H1 (cell line): ENCODE data around the gene PTGIR. TPM values are rescaled to one million over a fixed set of nuclear protein-coding genes. Genes with fewer than 3 reads are reported as not detected.

Experiments
- CTCF ChIA-PET: fragments of 300-600 bp; sonication (Branson Sonifier 250); formaldehyde crosslinking; loops from one replicate; lab custom pipeline; 2021; ENCODE audit not compliant: partially characterized antibody; lab: Charles Lee
- POLR2A ChIA-PET: fragments of 300-600 bp; sonication (Branson Sonifier 250); formaldehyde crosslinking; loops from one replicate; lab custom pipeline; 2021; ENCODE audit warnings: inconsistent platforms; ENCODE audit not compliant: partially characterized antibody; lab: Charles Lee
- DNase-seq, 2 experiments: peaks; one replicate each; pipeline versions ENCODE4 v3.0.0 to v3.0.0-alpha.2; 2010 to 2022; ENCODE audit warnings: low spot score in 2 of 2, low read depth in 1 of 2, mixed read lengths in 1 of 2
- FAIRE-seq: peaks from 2 replicates; lab custom pipeline; 2011; peaks lifted over from hg19 to GRCh38; lab: Jason Lieb, UNC
- H2AFZ ChIP-seq: 2 replicates; pipeline ENCODE4 v1.8.1; 2012; ENCODE audit warnings: low read length, inconsistent platforms
- H2AK5ac ChIP-seq: 2 replicates; pipeline ENCODE4 v1.6.1; 2013; ENCODE audit warnings: low read depth, low read length
- H2BK120ac ChIP-seq: replicated peaks from 2 replicates; pipeline ENCODE3; 2013; ENCODE audit warnings: low read depth, low read length, inconsistent platforms
- H2BK12ac ChIP-seq: 2 replicates; pipeline ENCODE4 v1.6.1; 2013; ENCODE audit warnings: low read depth, low read length
- H2BK15ac ChIP-seq: 2 replicates; pipeline ENCODE4 v1.6.1; 2013; ENCODE audit warnings: low read length
- H2BK20ac ChIP-seq: 2 replicates; pipeline ENCODE4 v1.6.1; 2013; ENCODE audit warnings: low read length
- H2BK5ac ChIP-seq: 2 replicates; pipeline ENCODE4 v1.6.1; 2013; ENCODE audit warnings: low read depth, low read length
- H3K14ac ChIP-seq: 2 replicates; pipeline ENCODE4 v1.6.1; 2013; ENCODE audit warnings: inconsistent platforms; ENCODE audit not compliant: insufficient read length
- H3K18ac ChIP-seq: 2 replicates; pipeline ENCODE4 v1.6.1; 2013; ENCODE audit warnings: low read length; ENCODE audit errors: extremely low read depth
- H3K23ac ChIP-seq: 2 replicates; pipeline ENCODE4 v1.6.1; 2013; ENCODE audit warnings: inconsistent platforms; ENCODE audit not compliant: insufficient read length
- H3K23me2 ChIP-seq: 2 replicates; pipeline ENCODE4 v1.6.1; 2013; ENCODE audit warnings: low read depth, low read length
- H3K27ac ChIP-seq: 2 replicates; pipeline ENCODE4 v1.6.1; 2011; ENCODE audit warnings: low read depth, low read length, inconsistent platforms
- H3K27me3 ChIP-seq, 4 experiments: replicated peaks in 1 of 4; 1 replicate in 1 of 4; 2 replicates in 3 of 4; pipeline versions ENCODE4 v1.6.1 to v1.8.1; 2011 to 2013; ENCODE audit warnings: low read length in 3 of 4, mild to moderate bottlenecking in 3 of 4, inconsistent platforms in 2 of 4, mixed read lengths in 2 of 4, moderate library complexity in 1 of 4; ENCODE audit not compliant: control insufficient read depth in 3 of 4, insufficient read depth in 3 of 4; ENCODE audit errors: extremely low read depth in 1 of 4
- H3K36me3 ChIP-seq, 4 experiments: 2 replicates each; pipeline versions ENCODE4 v1.6.1 to v1.8.1; 2011 to 2013; ENCODE audit warnings: mild to moderate bottlenecking in 4 of 4, low read length in 3 of 4, moderate library complexity in 2 of 4, control low read depth in 1 of 4, inconsistent platforms in 1 of 4; ENCODE audit not compliant: insufficient read depth in 4 of 4, control insufficient read depth in 2 of 4
- H3K4ac ChIP-seq: replicated peaks from 2 replicates; pipeline ENCODE3; 2013; ENCODE audit warnings: low read length, low read depth, mixed read lengths, inconsistent platforms; ENCODE audit not compliant: insufficient read length
- H3K4me1 ChIP-seq, 4 experiments: replicated peaks in 1 of 4; 1 replicate in 1 of 4; 2 replicates in 3 of 4; pipeline versions ENCODE4 v1.6.1 to v1.8.1; 2011 to 2013; ENCODE audit warnings: low read length in 3 of 4, inconsistent platforms in 2 of 4, mixed read lengths in 1 of 4; ENCODE audit not compliant: insufficient read depth in 4 of 4, control insufficient read depth in 3 of 4
- H3K4me2 ChIP-seq, 2 experiments: 2 replicates each; pipeline versions ENCODE4 v1.6.1 to v1.8.1; 2011 to 2013; ENCODE audit warnings: low read depth in 2 of 2, low read length in 2 of 2, control low read depth in 1 of 2, inconsistent platforms in 1 of 2, mild to moderate bottlenecking in 1 of 2; ENCODE audit not compliant: insufficient read depth in 1 of 2
- H3K4me3 ChIP-seq, 4 experiments: fragments of 200-600, 300-600 bp in 1 of 4; sonication (generic), shearing (Covaris generic), sonication (Bioruptor Twin) in 1 of 4; 2 replicates each; pipeline versions ENCODE4 v1.5.1 to v1.8.1; 2011 to 2016; ENCODE audit warnings: low read length in 4 of 4, low read depth in 3 of 4, control low read depth in 2 of 4, inconsistent platforms in 2 of 4, mild to moderate bottlenecking in 2 of 4, mixed read lengths in 1 of 4, moderate library complexity in 1 of 4; ENCODE audit not compliant: insufficient read depth in 2 of 4; ENCODE audit errors: extremely low read depth in 1 of 4
- H3K56ac ChIP-seq: replicated peaks from 2 replicates; pipeline ENCODE3; 2013; ENCODE audit warnings: low read depth, mild to moderate bottlenecking, mixed read lengths, low read length, inconsistent platforms; ENCODE audit not compliant: insufficient read length
- H3K79me1 ChIP-seq: 2 replicates; pipeline ENCODE4 v1.6.1; 2013; ENCODE audit warnings: low read depth, low read length, control low read depth
- H3K79me2 ChIP-seq, 2 experiments: 2 replicates each; pipeline versions ENCODE4 v1.6.1 to v1.8.1; 2012 to 2013; ENCODE audit warnings: low read length in 2 of 2, mild to moderate bottlenecking in 2 of 2, inconsistent platforms in 1 of 2; ENCODE audit not compliant: insufficient read depth in 2 of 2, control insufficient read depth in 1 of 2
- H3K9ac ChIP-seq, 4 experiments: replicated peaks in 1 of 4; 1 replicate in 1 of 4; 2 replicates in 3 of 4; pipeline versions ENCODE4 v1.6.1 to v1.8.1; 2011 to 2013; ENCODE audit warnings: low read depth in 3 of 4, low read length in 3 of 4, control low read depth in 2 of 4, mild to moderate bottlenecking in 2 of 4, moderate library complexity in 2 of 4, inconsistent platforms in 1 of 4; ENCODE audit errors: extremely low read depth in 1 of 4
- H3K9me3 ChIP-seq, 2 experiments: 2 replicates each; pipeline versions ENCODE4 v1.6.1 to v1.8.1; 2012 to 2013; ENCODE audit warnings: mild to moderate bottlenecking in 2 of 2, moderate library complexity in 2 of 2, control low read depth in 1 of 2, inconsistent platforms in 1 of 2, low read depth in 1 of 2, low read length in 1 of 2, mixed read lengths in 1 of 2; ENCODE audit not compliant: insufficient read depth in 2 of 2
- H4K20me1 ChIP-seq, 2 experiments: replicated peaks in 1 of 2; 2 replicates each; pipeline versions ENCODE3 to v1.8.1; 2011 to 2013; ENCODE audit warnings: inconsistent platforms in 2 of 2, low read length in 2 of 2, mild to moderate bottlenecking in 1 of 2; ENCODE audit not compliant: insufficient read depth in 2 of 2, control insufficient read depth in 1 of 2
- H4K5ac ChIP-seq: 2 replicates; pipeline ENCODE4 v1.6.1; 2013; ENCODE audit warnings: low read length, low read depth, mixed read lengths, inconsistent platforms; ENCODE audit not compliant: insufficient read length
- H4K8ac ChIP-seq: 2 replicates; pipeline ENCODE4 v1.8.0; 2013; ENCODE audit warnings: mild to moderate bottlenecking, moderate library complexity, low read length, inconsistent platforms; ENCODE audit not compliant: insufficient read depth; ENCODE audit errors: extremely low read depth
- H4K91ac ChIP-seq: replicated peaks from 2 replicates; pipeline ENCODE3; 2013; ENCODE audit warnings: low read length, mixed read lengths, inconsistent platforms; ENCODE audit not compliant: insufficient read length
- BACH1 ChIP-seq: IDR thresholded peaks from 2 replicates; pipeline ENCODE4 v1.6.1; 2012; ENCODE audit warnings: low read length, improper control_type of control experiment
- CEBPB ChIP-seq: IDR thresholded peaks from 2 replicates; pipeline ENCODE4 v1.6.1; 2012; ENCODE audit warnings: low read depth, low read length
- RFX5 ChIP-seq: IDR thresholded peaks from 2 replicates; pipeline ENCODE4 v1.6.1; 2011; ENCODE audit warnings: low read depth, low read length, improper control_type of control experiment, borderline replicate concordance
- SIRT6 ChIP-seq: IDR thresholded peaks from one replicate; pipeline ENCODE4 v1.7.1; 2012; ENCODE audit warnings: low read length, inconsistent platforms
- SP4 ChIP-seq: IDR thresholded peaks from 2 replicates; pipeline ENCODE4 v1.6.1; 2012; ENCODE audit warnings: low read length, inconsistent platforms
- SUZ12 ChIP-seq: fragments of 200-600 bp; sonication (generic); IDR thresholded peaks from 2 replicates; pipeline ENCODE4 v1.6.1; 2012; ENCODE audit warnings: mild to moderate bottlenecking, inconsistent platforms, low read length, moderate library complexity, mixed read lengths
- YY1 ChIP-seq: IDR thresholded peaks from 2 replicates; pipeline ENCODE4 v1.6.1; 2011; ENCODE audit warnings: low read depth, mild to moderate bottlenecking, low read length
- WGBS, 2 experiments: shearing (Covaris generic) in 1 of 2; methylation state at CpG; one replicate each; pipeline versions ENCODE4 v1.1.6 to v1.1.7; 2013 to 2015; ENCODE audit warnings: low lambda C conversion rate in 2 of 2, mixed read lengths in 2 of 2, inconsistent platforms in 1 of 2, low coverage in 1 of 2, missing lambda C conversion rate in 1 of 2; ENCODE audit not compliant: insufficient replicate concordance in 2 of 2, insufficient coverage in 1 of 2, insufficient read length in 1 of 2; ENCODE audit errors: extremely low coverage in 1 of 2, missing lambda C conversion rate in 1 of 2; 5-methylcytosine and 5-hydroxymethylcytosine counted together
- polyA plus RNA-seq, 7 experiments: library from polyadenylated mRNA; depleted of rRNA in 3 of 7; stranded (reverse) in 5 of 7; unstranded in 2 of 7; fragments of >200 nt in 5 of 7; fragments of 200-250 nt in 2 of 7; gene quantifications; 1 replicate in 5 of 7; 2 replicates in 1 of 7; 4 replicates in 1 of 7; pipeline versions ENCODE4 v1.2.1 to v1.2.3, GENCODE V29; 2011 to 2013; ENCODE audit warnings: missing spikeins in 2 of 7, mixed read lengths in 2 of 7
- total RNA-seq: library from RNA; stranded (reverse); fragmentation: NEBNext Ultra II Directional; extraction: Animal tissue kit (Norgen Biotek cat#: 25700); gene quantifications from 2 replicates; pipeline ENCODE4 v1.2.1, GENCODE V29; 2021
- TF ChIP-seq, protein P1 (sequence below), 3 experiments: IDR thresholded peaks; 1 replicate in 2 of 3; 2 replicates in 1 of 3; pipeline versions ENCODE4 v1.5.1 to v1.6.1; 2011; ENCODE audit warnings: low read length in 3 of 3, mild to moderate bottlenecking in 3 of 3, inconsistent platforms in 2 of 3, low read depth in 1 of 3, moderate library complexity in 1 of 3; ENCODE audit not compliant: insufficient read depth in 1 of 3; ENCODE audit errors: control extremely low read depth in 1 of 3
- TF ChIP-seq, protein P2 (sequence below): IDR thresholded peaks from 2 replicates; pipeline ENCODE4 v1.6.1; 2012; ENCODE audit warnings: inconsistent platforms

PTGIR gene
- total and polyA plus RNA-seq, 2 of the 8 experiments (the other 6 are each of a cell fraction or from before 2014, with no cell fraction given), result 0.15 TPM; not detected in 1

DNA sequence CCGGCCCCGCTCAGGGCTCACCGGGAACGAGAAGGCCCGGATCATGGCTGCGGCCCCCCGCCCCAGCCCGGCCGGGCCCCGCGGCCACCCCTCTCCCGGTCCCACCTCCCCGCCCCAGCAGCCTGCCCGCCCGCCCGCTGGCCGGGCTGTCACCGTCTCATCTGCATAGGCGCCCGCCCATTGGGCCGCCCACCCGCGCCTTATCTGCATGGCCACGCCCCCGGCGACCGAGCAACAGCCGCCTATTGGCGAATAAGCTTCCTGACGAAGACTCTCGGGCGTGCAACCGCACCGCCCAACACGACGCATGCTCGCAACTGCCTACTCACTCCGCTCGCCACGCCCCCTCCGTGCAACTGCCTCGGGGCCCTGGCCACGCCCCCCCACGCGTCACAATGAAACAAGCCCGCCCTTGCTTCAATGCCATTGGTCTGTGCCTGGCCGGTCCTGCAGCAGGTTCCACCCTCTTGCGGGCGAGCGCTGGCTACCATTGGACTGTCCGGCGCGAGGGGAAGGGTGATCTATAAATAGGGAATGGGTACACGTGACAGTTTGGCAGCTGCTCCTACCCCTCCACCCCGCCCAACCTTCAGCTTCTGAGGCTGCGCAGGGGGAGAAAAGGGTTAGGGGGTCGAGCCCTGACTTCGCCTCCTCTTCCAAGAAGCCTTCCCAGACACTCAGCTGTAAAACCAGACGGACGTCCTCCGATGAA is 36.3 kb upstream of the PTGIR start, which contains the start of gene DACT3:
Gene DACT3, minus strand, starts transcription at position 163 of the 712 bp plus-strand sequence. Its CDS starts 118 bp downstream, at position 45.
- no peaks in the 10 kb centered on the region for H3K79me1 ChIP-seq
- no peaks in the 10 kb centered on the region for H3K79me2 ChIP-seq
- DNase-seq (peak; percentile 100), FAIRE-seq (peak; percentile 79)
- no peak within 1 kb of the TSS for H4K8ac ChIP-seq
- CTCF ChIA-PET, result interaction anchor here (0.6 to 18.2 kb wide), 19 partner anchors 9 to 145 kb away, joined by 3 to 341 read pairs (median 8); no protein-coding TSS in a partner anchor
- 0 out of 2 replicates have a peak within 1 kb of the TSS, but pooled peaks have one; percentile 62 for H2BK12ac ChIP-seq
- WGBS, 2 experiments, result 1% methylated on average over 43 of the region's 61 CpGs; no CpG with 5 or more reads in 1 of the 2 experiments
- H3K4me3 ChIP-seq, result peak within 1 kb of the TSS; percentile 47 to 71 (median 54)
- H3K23ac ChIP-seq, result no peak within 1 kb of the TSS
- H2BK20ac ChIP-seq, result no peak within 1 kb of the TSS
- peaks cover 0 to 17% (median 11%) of the 10 kb centered on the region in 4 experiments; a peak in 4 of 7 replicates for H3K27me3 ChIP-seq
- peaks cover 12% of the 10 kb centered on the region; the same call in 1 of the 2 replicates for H3K23me2 ChIP-seq
- H3K4ac ChIP-seq, result no peak within 1 kb of the TSS
- H3K14ac ChIP-seq, result no peak within 1 kb of the TSS
- no peak within 1 kb of the TSS for H3K27ac ChIP-seq
- H2AFZ ChIP-seq, result no peak within 1 kb of the TSS
- H3K18ac ChIP-seq, result peak within 1 kb of the TSS; percentile 5; the same call in 1 of the 2 replicates
- no peak within 1 kb of the TSS for H4K5ac ChIP-seq
- H3K56ac ChIP-seq, result no peak within 1 kb of the TSS
- no peak within 1 kb of the TSS for H2AK5ac ChIP-seq
- peak within 1 kb of the TSS; percentile 87 to 98 for H3K4me2 ChIP-seq
- no peak within 1 kb of the TSS for H4K91ac ChIP-seq
- H2BK120ac ChIP-seq, result no peak within 1 kb of the TSS
- H3K9ac ChIP-seq, result peak within 1 kb of the TSS in 1 of 4 experiments; percentile 13; a peak in 1 of 7 replicates
- no peaks in the 10 kb centered on the region for H3K36me3 ChIP-seq
- peaks cover 0 to 2% of the 10 kb centered on the region in 2 experiments for H4K20me1 ChIP-seq
- peaks cover 0 to 14% (median 9%) of the 10 kb centered on the region in 4 experiments; a peak in 6 of 7 replicates for H3K4me1 ChIP-seq
- H2BK5ac ChIP-seq, result no peak within 1 kb of the TSS
- H2BK15ac ChIP-seq, result no peak within 1 kb of the TSS
- POLR2A ChIA-PET, result interaction anchor here (0.7 to 2.3 kb wide), 15 partner anchors 11 to 127 kb away, joined by 3 to 8 read pairs (median 3); partner anchors contain the start of genes CALM3 and SLC1A5
- H3K9me3 ChIP-seq, result no peaks in the 10 kb centered on the region
- TF ChIP-seq CEBPB (no peak), SUZ12 (no peak), RFX5 (no peak), YY1 (no peak), SP4 (peak; percentile 77), BACH1 (peak; percentile 8; the same call in 1 of the 2 replicates), SIRT6 (no peak)
- TF ChIP-seq, protein P1, sequence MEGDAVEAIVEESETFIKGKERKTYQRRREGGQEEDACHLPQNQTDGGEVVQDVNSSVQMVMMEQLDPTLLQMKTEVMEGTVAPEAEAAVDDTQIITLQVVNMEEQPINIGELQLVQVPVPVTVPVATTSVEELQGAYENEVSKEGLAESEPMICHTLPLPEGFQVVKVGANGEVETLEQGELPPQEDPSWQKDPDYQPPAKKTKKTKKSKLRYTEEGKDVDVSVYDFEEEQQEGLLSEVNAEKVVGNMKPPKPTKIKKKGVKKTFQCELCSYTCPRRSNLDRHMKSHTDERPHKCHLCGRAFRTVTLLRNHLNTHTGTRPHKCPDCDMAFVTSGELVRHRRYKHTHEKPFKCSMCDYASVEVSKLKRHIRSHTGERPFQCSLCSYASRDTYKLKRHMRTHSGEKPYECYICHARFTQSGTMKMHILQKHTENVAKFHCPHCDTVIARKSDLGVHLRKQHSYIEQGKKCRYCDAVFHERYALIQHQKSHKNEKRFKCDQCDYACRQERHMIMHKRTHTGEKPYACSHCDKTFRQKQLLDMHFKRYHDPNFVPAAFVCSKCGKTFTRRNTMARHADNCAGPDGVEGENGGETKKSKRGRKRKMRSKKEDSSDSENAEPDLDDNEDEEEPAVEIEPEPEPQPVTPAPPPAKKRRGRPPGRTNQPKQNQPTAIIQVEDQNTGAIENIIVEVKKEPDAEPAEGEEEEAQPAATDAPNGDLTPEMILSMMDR (IDR thresholded peaks at IDR 0.05; ENCODE audit: control extremely low read depth in 1 of 3, insufficient read depth in 1 of 3, low read depth in 1 of 3, low read length in 3 of 3), result no peak
- TF ChIP-seq, protein P2, sequence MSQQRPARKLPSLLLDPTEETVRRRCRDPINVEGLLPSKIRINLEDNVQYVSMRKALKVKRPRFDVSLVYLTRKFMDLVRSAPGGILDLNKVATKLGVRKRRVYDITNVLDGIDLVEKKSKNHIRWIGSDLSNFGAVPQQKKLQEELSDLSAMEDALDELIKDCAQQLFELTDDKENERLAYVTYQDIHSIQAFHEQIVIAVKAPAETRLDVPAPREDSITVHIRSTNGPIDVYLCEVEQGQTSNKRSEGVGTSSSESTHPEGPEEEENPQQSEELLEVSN, result no peak
